HUES48 (cell line): ENCODE measurements around the gene TTLL13.
"Not testable (repeated sequence)": the region's sequence is repeated elsewhere in the genome, so short reads cannot be mapped to it uniquely, and the experiment has no call there.

ENCODE experiments used
- H3K27ac ChIP-seq: one replicate; pipeline ENCODE4 v1.7.0; 2013; ENCODE audit warnings: low read depth, low read length, inconsistent platforms
- H3K27me3 ChIP-seq: 2 replicates; pipeline ENCODE4 v1.6.1; 2013; ENCODE audit warnings: mild to moderate bottlenecking, low read length; ENCODE audit not compliant: control insufficient read depth, insufficient read depth
- H3K36me3 ChIP-seq: 2 replicates; pipeline ENCODE4 v1.6.1; 2013; ENCODE audit warnings: low read length; ENCODE audit not compliant: control insufficient read depth, insufficient read depth
- H3K4me1 ChIP-seq: 2 replicates; pipeline ENCODE4 v1.6.1; 2013; ENCODE audit warnings: mild to moderate bottlenecking, low read length; ENCODE audit not compliant: control insufficient read depth, insufficient read depth
- H3K4me3 ChIP-seq: 2 replicates; pipeline ENCODE4 v1.5.1; 2013; ENCODE audit warnings: mild to moderate bottlenecking, low read depth, low read length
- H3K9ac ChIP-seq: 2 replicates; pipeline ENCODE4 v1.6.1; 2013; ENCODE audit warnings: mild to moderate bottlenecking, low read depth, low read length, moderate library complexity
- H3K9me3 ChIP-seq: 2 replicates; pipeline ENCODE4 v1.6.1; 2013; ENCODE audit warnings: low read length; ENCODE audit not compliant: control insufficient read depth, insufficient read depth

TTLL13 gene

DNA sequence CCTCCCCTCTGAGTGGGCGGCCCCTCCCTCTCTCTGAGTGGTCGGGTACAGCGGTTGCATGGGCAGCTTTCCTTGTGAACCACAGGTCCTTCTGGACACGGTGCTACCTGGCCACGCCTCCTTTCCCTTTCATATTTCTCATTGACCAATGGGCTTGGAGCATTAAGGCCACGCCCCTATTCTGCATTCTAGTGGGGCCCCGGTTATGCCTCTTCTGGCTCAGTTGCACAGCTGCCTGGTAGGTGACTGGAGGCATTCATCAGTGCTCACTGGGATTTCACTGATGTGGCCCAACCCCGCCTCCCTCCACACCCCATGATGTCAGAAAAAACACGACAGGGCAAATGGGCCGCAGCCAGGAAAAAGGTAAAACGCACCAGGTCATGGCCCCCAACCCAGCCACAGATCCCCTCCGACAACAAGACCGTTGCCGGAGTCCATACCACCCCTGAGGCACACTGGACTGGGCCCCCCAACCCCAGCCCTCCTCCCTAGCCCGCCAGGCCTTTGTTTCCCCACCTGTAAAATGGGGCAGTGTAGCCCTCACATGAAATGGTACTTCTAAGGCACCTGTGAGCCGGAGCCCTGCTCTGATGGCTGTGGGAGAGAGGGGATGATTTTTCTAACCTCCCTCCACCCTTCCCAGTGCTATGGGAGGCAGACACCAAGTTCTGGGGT lies 42.5 kb downstream of the TTLL13 start:
- Histone ChIP-seq H3K36me3 (no peaks in the 10 kb centered on the region), H3K27ac (no peak overlapping the region), H3K9ac (no peak overlapping the region), H3K4me3 (no peak overlapping the region), H3K27me3 (no peaks in the 10 kb centered on the region), H3K9me3 (no peaks in the 10 kb centered on the region), H3K4me1 (peaks cover 11% of the 10 kb centered on the region)

- not testable (repeated sequence) for H3K27ac ChIP-seq, H3K9ac ChIP-seq, H3K4me1 ChIP-seq, H3K9me3 ChIP-seq, H3K27me3 ChIP-seq, H3K36me3 ChIP-seq, H3K4me3 ChIP-seq
Observed at GRCh38 chr15:90293040-90293810, 43.9 kb downstream of the TTLL13 start.

DNA sequence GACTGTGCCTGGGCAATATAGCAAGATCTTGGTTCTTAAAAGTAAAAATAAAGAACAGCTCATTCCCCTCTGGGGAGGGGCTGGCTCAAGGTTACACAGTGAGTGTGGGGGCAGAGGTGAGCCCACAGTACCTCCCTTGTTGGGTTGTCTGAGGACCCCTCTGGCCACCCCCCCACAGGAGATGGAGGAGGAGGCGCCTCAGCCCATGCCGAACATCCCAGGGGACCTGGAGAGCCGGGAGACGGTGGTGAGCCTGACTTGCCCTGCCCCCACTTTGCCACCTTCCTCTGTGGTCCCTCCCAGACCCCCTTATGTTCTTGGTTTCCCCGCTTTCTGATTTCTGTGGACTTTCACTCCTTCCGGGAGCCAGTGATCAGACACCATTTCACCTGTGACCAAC lies 44.8 kb downstream of the TTLL13 start:
- Histone ChIP-seq H3K4me3 (no peak overlapping the region), H3K9ac (no peak overlapping the region), H3K4me1 (peaks cover 4% of the 10 kb centered on the region; the same call in 1 of the 2 replicates), H3K9me3 (no peaks in the 10 kb centered on the region), H3K36me3 (no peaks in the 10 kb centered on the region), H3K27ac (no peak overlapping the region), H3K27me3 (no peaks in the 10 kb centered on the region)

DNA sequence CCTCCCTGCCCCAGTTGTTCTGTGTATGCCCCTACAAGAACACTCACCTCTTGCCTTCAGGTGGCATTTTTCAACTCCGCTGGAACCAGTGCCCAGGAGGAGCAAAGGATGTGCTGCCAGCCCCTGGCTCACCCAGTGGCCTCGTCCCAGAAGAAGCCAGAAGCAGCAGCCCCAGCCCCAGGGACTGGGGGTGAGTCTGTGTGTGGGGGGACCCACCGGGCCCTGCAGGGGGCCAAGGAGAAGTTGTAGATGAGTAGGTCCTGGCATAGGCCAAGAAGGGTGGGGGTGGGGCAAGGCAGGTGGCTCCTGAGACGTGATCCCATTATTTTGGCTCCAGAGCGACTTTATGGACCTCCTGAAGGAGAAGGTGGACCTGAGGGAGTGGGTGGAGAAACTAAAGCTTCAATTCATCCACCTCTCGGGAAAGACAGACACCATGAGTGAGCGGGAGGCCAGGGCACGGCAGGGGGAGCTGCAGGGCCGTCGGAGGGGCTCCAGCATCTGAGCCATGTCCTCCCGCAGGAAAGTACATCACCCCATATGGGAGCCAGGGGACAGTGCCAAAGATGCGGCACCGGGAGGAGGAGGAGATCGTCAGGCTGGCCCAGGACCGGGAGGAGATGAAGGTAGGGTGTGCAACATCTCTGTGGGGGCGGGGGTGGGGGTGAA lies 45.4 kb downstream of the TTLL13 start:
- peaks cover 4% of the 10 kb centered on the region; the same call in 1 of the 2 replicates for H3K4me1 ChIP-seq
- H3K4me3 ChIP-seq, result no peak overlapping the region
- H3K9me3 ChIP-seq, result no peaks in the 10 kb centered on the region
- H3K36me3 ChIP-seq, result no peaks in the 10 kb centered on the region
- no peak overlapping the region for H3K9ac ChIP-seq
- no peaks in the 10 kb centered on the region for H3K27me3 ChIP-seq
- no peak overlapping the region for H3K27ac ChIP-seq

DNA sequence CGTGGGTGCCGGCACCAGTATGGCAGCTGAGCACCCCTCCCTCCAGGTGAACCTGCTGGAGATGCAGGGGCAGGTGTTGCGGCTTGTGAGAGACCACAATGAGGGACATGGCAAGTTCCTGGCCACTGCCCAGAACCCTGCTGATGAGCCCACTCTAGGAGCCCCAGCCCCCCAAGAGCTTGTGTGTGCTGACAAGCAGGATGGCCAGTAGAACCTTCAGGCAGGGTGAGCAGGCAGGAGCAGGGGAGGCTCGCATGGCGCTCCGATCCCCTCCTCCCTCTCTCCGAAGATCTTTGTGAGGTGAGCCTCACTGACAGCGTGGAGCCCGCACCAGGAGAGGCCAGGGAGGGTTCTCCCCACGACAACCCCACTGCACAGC lies 45.9 kb downstream of the TTLL13 start:
- no peaks in the 10 kb centered on the region for H3K9me3 ChIP-seq
- no peak overlapping the region for H3K4me3 ChIP-seq
- peaks cover 4% of the 10 kb centered on the region; the same call in 1 of the 2 replicates for H3K4me1 ChIP-seq
- H3K36me3 ChIP-seq, result no peaks in the 10 kb centered on the region
- no peak overlapping the region for H3K9ac ChIP-seq
- H3K27me3 ChIP-seq, result no peaks in the 10 kb centered on the region
- H3K27ac ChIP-seq, result no peak overlapping the region

DNA sequence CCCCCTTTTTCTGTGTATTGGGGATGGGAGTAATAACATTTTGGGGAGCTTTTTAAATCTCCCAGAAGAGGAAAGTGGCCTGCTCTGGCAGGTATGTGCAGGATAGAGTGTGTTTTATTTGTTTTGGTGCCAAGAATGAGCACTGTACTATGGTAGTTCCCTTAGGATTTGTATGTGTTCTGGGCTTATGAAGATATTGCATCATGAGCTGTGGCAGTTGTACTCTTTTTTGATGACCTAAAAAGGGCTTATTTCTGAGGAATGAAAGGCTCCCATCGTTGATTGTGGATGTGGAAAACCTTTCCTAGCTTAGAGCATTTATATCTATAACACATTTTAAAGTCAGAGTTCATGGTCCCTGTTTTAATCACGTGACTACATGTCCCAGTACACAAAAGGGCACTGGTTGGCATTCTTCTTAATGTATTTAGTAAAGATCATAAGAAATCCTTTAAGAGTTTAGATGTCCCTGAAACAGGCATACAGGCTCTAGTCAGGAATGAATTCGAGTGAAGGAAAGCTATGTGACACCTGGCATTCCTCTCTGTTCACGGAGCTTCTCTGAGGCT lies 47.0 kb downstream of the TTLL13 start:
- H3K9ac ChIP-seq, H3K4me3 ChIP-seq, H3K36me3 ChIP-seq, H3K27me3 ChIP-seq, H3K4me1 ChIP-seq, H3K9me3 ChIP-seq, H3K27ac ChIP-seq: not testable (repeated sequence)

DNA sequence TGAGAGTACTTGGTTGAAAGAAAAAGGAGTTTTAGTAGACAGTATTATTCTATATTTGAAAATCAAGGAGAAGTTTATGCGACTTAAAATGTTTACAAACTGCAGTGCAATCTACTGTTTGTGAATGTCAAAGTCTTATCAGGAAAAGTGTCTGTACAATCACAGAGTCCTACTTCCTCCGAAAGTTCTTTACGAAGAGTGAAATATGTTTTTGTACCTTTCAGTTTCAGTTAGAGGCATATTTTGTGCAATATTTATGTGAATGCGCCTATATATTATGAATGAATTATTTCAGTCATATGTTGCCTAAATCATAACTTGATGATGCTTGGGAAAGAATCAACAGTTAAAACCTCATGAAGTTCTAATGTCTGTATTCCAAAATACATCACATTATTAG lies 47.7 kb downstream of the TTLL13 start:
- Histone ChIP-seq H3K4me1 (peaks cover 8% of the 10 kb centered on the region; the same call in 1 of the 2 replicates), H3K27me3 (no peaks in the 10 kb centered on the region), H3K9me3 (no peaks in the 10 kb centered on the region), H3K27ac (no peak overlapping the region), H3K4me3 (no peak overlapping the region), H3K36me3 (no peaks in the 10 kb centered on the region), H3K9ac (no peak overlapping the region)

DNA sequence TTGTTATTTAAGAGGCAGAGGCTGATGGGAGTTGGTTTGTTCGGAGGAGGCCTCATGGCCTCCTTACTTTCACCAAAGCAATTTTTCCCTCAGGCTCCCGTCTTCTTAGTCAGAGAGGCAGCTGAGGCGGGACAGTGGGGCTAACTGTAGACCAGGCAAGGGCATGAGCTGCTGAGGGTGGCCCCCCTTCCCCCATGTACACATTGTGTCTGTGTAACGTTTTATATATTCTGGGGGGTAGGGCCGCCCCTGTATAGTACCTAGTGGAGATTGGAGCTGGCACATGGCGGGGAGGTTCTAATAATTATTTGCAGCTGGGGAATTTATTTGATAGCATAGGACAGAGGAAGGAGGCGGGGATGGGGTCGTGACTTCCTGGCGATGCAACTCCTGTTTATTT lies 51.2 kb downstream of the TTLL13 start:
- Histone ChIP-seq H3K9ac (no peak overlapping the region), H3K36me3 (no peaks in the 10 kb centered on the region), H3K4me1 (peaks cover 4% of the 10 kb centered on the region; the same call in 1 of the 2 replicates), H3K27me3 (no peaks in the 10 kb centered on the region), H3K9me3 (no peaks in the 10 kb centered on the region), H3K4me3 (no peak overlapping the region), H3K27ac (no peak overlapping the region)

GRCh38 chr15:90300988-90301706 lies 51.8 kb downstream of the TTLL13 start:
- no peak overlapping the region for H3K9ac ChIP-seq
- no peaks in the 10 kb centered on the region for H3K9me3 ChIP-seq
- H3K36me3 ChIP-seq, result no peaks in the 10 kb centered on the region
- peaks cover 4% of the 10 kb centered on the region; the same call in 1 of the 2 replicates for H3K4me1 ChIP-seq
- no peak overlapping the region for H3K4me3 ChIP-seq
- no peaks in the 10 kb centered on the region for H3K27me3 ChIP-seq
- no peak overlapping the region for H3K27ac ChIP-seq

GRCh38 chr15:90301707-90302300 lies 52.4 kb downstream of the TTLL13 start:
- peaks cover 4% of the 10 kb centered on the region; the same call in 1 of the 2 replicates for H3K4me1 ChIP-seq
- H3K36me3 ChIP-seq, result no peaks in the 10 kb centered on the region
- no peak overlapping the region for H3K4me3 ChIP-seq
- H3K27ac ChIP-seq, result no peak overlapping the region
- no peaks in the 10 kb centered on the region for H3K27me3 ChIP-seq
- no peak overlapping the region for H3K9ac ChIP-seq
- no peaks in the 10 kb centered on the region for H3K9me3 ChIP-seq
